HuH-7.5 (cell line): ENCODE measurements around the gene IP6K1.
"Not testable (repeated sequence)": the region's sequence is repeated elsewhere in the genome, so short reads cannot be mapped to it uniquely, and the experiment has no call there.

Experiments
- DNase-seq: peaks from one replicate; pipeline ENCODE4 v3.0.0; 2011; ENCODE audit warnings: low spot score

Gene IP6K1

DNA sequence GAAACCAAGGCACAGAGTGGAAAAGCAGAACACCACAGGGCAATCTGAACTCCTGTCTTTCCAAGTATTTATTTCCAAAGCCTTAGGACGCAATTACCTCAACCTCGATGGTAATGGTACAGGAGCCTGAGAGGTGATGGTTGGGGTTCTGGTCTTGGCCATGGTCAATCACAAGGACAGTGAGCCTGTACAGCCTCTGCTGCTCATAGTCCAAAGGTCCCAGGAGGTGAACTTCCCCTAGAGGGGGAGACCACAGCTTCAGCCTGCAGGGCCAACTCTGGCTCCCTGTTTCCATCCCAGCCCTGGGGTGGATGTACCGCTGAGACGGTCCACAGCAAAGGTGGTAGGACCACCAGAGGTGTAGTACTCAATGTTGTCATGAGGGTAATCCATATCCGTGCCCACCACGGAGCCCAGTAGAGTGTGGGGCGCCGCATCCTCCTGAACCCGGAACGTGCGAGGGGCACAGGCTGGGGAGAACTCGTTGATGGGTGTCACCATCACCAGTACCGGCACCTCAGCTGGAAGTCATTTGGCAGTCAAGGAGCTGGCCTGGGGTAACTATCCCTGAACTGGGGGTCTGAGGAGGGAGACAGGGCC, 7.2 kb upstream of the IP6K1 start:
- no peak for DNase-seq

DNA sequence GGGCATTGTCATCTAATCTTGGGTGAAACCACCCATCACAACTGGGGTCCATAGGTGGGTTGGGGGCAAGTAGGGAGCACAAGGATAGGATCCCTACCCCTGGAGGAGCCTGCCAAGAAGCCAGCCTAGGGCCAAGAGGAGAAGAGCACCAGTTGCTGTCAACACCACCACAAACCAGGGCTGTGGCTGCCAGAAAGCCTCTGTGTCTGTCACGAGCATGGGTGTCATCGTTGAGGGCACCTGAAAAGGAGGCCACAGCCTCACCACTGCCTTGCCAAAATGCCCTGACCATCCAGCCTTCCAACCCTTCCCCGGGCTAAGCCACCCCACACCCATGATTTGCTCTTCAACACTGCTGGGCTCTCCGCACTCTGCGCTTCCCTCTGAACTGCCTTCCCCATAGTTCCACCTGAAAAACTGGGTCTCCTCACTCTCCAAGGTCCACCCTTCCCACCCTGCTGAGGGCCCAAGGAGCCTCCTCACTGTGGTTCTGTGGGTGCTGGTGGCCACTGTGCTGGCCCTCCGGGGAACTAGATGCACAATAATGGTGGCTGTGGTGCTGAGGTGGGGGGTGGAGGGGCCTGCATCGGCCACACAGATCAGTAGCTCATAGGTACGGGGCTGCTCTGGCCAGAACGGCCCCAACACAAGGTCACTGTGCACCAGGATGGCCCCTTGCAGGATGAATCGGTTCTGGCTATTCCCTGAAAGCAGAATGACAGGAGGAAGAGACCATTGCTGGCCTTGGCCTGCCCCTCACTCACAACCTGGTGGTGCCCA, 6.2 kb upstream of the IP6K1 start:
- DNase-seq = no peak

DNA sequence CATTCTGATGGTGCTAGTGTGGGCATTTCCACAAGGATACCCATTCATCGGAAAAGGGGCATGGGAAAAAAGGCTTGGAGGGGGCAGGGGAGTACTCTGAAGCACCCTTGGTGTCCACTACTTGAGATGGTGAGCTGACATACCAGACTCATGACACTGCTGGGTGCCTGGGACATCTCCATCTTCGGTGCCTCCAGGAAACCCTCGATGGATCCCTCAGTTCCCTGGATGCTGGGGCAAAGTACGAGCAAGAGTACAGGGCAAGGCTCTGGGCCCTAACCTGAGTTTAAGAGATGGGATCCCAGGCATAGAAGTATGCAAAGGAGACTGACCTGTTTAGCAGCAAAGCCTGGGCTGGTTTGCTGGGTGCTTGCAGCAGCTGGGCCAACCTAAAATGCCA, 5.2 kb upstream of the IP6K1 start:
- DNase-seq = no peak

DNA sequence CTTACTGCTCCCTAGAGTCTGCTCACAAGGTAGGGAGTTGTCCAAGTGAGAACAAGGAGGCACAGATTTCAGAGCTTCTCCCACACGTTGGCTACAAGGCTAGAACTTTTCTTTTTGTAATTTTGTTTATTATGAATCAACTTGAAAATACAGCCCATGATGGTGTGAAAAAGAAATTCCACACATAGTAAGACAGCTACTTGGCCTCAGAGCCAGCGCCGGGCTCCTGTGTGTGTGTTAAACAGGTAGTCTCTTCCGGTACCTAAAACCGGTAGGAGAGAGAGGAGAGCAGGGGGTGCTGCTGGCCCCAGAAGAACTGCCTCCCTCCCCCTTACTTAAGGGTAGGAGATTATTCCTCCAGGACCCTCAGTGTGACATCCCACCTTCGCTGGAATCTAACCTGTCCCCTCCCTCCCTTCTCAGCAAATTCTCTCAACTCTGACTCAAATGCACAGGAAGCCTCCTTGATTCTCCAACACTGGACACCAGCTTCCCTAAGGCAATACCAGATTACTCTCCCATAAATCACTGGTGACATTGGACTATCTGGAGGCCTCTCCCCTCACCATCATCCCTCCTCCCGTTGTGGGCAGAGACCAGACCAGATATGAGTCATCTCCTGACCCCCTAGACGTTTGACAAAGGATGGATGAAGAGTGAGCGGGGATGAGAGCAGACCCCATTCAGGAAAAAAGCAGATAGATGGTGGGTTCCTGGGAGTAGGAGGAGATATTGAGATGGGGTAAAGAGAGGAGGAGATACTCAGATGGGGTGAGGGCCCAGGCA, 4.5 kb upstream of the IP6K1 start:
- DNase-seq = no peak

DNA sequence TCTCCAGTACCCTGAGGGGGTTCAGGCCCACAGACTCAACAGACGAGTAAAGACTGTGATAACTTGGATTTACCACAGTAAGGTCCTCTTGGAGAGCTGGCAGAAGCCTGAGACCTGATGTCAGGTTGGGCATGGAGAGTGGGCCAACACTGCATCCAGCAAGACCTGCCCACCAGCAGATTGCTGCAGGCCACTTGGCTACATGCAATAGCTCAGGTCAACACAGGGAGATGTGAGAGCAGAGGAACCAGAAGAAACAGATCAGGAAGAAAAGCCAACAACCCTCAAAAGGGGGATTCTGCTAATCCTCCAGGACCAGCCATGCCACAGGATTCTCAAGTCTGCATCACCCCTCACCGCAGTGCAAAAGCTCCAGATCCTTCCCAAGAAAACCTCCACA, 1.7 kb upstream of the IP6K1 start:
- no peak for DNase-seq

DNA sequence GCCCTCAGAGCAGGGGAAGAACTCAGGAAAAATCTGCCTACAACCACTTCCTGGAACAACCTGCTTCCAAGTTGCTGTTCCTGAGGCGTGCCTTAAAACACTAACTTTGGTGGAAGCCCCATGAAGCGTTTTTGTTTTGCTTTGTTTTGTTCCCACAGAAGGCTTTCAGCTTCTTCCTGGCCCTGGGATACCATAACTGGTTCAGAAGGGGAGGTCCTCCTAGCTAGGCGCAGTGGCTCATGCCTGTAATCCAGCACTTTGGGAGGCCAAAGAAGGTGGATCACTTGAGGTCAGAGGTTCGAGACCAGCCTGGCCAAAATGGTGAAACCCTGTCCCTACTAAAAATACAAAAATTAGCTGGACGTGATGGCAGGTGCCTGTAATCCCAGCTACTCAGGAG, 1.2 kb upstream of the IP6K1 start:
- DNase-seq = no peak

DNA sequence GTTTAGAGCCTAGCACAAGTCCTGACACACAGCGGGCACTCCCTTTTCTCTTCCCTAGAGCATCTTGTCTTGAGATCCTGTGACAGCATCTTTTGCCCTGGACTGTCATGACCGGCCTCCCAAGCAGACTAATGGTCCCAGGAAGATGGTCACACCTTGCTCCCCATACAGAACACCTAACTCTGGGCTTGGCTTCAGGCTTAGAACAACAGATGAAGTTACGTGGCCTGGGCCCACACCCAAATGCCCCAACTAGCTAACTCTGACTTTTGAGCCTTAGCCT, 781 bp upstream of the IP6K1 start:
- DNase-seq = no peak

DNA sequence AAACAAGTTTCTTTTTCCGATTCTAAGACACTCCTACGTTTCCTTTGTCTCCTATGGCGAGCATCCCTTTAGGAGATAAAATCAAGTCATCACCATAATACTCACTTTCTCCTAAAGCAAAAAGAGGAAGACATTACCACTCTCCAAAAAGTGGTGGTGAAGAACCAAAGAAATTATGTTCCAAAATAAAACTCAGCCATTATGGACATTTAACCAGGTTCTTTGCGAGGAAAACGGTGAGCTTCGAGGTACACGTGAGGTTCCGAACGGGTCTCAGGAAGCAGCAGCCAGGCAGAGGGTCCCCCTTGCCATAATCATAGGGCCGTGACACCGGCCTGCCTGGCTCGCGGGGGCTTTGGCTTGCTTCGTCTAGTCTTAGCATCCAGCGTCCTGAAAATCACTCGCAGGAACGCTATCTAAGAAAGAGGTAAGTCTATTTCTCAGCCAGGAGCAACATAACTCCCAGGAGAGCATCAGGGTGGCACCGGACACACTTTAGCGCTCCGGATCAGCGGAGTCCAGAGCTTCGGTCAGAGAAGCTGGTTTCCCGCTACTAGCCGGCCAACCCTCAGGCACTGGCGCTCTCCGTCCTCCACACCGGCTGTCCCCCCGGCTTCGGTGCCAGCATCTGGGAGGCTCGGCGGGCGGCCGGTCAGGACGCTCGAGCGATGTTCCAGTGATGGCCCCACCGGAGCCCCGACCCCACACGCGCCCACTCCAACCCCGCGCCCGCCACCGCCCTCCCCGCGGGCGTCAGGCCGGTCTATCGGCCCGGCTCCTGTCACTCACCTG, 581 bp downstream of the IP6K1 start:
- DNase-seq = no peak

DNA sequence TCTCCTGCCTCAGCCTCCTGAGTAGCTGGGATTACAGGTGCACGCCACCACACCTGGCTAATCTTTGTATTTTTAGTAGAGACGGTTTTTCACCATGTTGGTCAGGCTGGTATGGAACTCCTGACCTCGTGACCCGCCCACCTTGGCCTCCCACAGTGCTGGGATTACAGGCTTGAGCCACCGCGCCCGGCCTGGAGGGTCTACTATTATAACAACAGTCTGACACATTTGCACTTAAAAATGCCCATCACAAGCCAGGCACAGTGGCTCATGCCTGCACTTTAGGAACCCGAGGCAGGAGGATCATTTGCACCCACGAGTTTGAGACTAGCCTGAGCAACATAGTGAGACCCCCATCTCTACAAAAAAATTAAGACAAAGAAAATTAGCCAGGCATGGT, 4.1 kb downstream of the IP6K1 start:
- DNase-seq = not testable (repeated sequence)

DNA sequence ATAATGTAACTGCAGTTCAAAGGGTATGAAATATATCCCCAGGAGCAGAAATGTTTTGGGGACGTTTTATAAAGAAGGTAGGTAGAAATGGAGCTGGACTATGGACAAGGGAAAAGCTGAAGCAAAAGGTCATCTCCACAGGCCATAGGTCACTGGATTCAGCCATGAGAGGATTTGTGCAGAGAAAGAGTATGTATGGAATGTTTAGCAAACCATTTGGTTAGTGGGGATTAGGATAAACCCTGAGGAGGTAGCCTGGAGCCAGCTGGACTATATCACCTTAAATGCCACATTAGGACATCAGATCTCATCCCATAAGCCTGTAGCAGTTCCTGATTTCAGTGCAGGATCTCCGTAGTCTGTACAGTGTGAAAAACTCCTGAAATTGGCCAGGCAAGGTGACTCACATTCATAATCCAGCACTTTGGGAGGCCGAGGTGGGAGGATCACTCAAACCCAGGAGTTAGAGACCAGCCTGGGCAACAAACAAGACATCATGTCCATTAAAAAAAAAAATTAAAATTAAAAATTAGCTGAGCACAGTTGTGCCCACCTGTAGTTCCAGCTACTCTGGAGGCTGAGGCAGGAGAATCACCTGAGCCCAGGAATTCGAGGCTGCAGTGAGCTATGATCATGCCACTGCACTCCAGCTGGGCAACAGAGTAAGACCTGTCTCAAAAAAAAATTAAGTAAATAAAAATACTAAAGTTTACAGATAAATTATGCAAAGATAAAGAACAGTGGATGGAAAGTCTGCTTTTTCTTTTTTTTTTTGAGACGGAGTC, 4.7 kb downstream of the IP6K1 start:
- no peak for DNase-seq

DNA sequence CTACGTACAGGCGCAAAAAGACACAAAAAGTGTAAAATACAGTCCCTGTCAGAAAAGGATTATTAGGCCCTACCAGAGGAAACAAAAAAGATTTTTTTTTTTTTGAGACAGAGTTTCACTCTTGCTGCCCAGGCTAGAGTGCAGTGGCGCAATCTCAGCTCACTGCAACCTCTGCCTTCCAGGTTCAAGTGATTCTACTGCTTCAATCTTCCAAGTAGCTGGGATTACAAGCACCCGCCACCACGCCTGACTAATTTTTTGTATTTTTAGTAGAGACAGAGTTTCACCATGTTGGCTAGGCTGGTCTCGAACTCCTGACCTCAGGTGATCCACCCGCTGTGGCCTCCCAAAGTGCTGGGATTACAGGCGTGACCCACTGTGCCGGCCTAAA, 5.4 kb downstream of the IP6K1 start:
- DNase-seq = not testable (repeated sequence)

DNA sequence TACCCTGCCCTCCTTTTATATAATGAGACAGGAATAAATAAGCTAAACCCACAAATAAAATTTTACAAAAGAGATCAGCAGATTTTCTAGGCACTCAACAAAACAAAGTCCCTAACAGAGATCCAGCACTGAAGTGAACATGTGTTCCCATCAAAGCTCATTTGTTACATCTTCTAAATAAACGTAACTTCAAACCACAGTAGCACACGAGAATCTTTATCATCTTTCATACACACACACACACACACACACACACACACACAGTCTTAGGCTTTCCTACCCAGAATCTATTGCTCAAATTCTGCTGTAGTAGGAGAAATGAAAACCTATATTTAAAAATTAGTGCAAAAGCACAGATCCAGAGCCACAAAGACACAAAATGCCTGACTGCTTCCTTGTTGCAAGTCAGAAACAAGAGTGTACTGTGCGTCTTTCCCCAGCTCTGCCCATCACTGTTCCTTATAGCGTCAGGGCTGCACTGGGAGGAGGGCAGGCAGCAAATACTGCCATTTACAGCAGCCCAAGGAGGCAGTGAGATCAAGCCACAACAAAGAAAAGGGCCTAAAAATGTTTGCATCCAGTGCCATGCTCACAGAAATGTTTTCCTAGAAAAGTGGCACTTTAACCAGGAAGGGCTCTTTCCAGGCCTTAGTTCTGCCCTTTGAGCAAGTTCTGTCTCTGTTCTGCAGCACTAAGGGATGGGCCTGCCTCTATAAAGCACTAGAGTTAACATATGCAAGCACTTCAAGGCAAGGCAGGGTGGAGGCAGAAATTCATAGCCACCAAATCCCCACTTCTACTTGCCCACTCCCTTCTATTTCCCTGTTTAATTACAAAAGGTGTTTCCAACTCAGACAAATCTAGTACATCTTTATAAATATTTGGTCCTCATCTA, 6.0 kb downstream of the IP6K1 start:
- no peak for DNase-seq

DNA sequence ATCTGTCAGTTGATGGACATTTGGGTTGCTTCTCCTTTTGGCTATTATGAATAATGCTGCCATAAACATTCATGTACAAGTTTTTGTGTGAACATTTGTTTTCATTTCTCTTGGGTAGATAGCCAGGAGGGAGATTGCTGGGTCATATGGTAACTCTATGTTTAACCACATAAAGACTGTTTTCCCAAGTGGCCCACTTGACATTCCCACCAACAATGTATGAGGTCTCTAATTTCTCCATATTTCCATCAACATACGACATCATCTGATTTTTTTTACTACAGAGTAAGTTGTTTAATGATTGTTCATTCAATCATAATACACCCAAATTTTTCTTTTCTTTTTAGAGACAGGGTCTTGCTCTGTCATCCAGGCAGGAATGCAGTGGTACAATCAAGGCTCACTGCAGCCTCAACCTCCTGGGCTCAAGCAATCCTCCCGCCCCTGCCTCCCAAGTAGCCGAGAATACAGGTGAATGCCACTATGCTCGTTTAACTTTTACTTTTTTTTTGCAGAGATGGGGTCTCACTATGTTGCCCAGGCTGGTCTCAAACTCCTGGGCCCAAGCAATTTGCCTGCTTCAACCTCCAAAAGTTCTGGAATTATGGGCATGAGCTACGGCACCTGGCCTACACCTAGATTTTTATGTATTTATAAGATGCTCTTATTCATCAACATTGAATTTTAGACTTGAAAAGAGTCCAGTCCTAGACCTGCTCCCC, 6.8 kb downstream of the IP6K1 start:
- DNase-seq = no peak

DNA sequence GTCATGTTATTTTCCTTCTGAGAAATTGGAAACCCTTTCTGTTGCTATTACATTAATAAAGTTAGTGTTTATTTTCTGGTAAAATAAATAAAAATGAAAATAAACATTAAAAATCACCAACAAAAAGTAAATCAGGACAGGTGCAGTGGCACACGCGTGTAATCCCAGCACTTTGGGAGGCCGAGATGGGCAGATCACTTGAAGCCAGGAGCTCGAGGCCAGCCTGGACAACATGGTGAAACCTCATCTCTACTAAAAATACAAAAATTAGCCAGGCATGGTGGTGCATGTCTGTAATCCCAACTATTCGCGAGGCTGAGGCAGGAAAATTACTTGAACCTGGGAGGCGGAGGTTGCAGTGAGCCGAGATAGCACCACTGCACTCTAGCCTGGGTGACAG, 10.2 kb downstream of the IP6K1 start:
- DNase-seq = not testable (repeated sequence)

DNA sequence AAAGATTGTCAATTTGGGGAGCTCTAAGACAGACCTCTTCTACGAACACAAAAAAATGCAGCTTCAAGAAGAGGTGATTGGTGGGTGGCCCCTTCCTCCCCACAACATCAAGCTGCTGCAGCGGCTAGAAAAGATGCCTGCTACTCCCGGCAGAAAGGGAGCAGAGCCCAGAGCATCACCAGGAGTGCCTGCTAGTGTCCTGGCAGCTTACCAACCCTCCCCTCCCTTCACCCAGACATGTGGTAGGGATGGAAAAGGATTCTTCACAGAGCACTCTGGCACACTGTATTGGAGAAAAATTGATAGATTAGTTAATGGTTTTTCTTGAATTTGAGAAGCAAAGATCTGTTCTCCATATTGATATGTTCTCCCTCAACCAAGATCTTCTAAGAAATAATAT, 10.8 kb downstream of the IP6K1 start:
- DNase-seq = no peak

DNA sequence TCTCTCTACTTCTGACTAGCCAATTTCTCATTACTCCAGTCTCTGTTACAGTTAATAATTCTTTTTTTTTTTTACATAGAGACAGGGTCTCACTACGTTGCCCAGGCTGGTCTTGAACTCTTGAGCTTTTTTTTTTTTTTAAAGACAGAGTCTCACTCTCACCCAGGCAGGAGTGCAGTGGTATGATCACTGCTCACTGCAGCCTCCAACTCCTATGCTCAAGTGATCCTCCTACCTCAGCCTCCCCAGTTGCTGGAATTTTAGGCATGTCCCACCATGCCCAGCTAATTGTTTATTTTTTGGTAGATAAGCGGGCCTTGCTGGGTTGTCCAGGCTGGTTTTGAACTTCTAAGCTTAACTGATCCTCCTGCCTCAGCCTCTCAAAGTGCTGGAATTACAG, 13.6 kb downstream of the IP6K1 start:
- DNase-seq = no peak

DNA sequence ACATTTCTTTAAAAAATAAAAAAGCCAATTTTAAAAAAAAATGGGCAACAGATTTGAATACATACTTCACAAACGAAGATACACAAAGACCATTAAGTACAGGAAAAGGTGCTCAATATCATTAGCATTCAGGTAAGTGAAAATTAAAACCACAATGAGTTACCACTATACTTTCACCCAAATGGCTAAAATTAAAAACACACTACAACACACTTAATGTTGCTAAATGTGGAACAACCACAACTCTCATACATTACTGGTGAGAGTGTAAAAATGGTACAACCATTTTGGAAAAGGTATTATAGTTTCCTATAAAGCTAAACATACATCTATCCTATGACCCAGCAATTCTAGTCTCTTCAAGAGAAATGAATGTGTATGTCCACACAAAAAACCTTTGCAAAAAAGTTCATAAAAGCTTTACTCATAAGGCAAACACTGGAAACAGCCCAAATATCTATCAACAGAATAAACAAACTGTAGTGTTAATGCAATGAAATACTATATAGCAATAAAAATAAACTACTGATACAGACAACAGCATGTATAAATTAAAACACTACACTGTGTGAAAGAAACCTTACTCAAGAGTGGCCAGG, 14.9 kb downstream of the IP6K1 start:
- DNase-seq = no peak

DNA sequence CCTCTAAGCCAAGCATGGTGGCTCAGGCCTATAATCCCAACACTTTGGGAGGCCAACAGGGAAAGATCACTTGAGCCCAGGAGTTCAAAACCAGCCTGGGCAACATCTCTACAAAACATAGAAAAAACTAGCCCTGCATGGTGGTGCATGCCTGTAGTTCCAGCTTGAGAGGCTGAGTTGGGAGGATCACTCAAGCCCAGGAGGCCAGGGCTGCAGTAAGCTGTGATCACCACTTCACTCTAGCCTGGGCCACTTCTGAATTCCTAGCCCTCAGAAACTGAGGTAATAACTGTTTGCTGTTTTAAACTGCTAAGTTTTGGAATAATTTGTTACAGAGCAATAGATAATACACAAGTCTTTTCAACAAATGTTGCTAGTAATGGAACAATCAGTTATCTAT, 16.4 kb downstream of the IP6K1 start:
- no peak for DNase-seq

DNA sequence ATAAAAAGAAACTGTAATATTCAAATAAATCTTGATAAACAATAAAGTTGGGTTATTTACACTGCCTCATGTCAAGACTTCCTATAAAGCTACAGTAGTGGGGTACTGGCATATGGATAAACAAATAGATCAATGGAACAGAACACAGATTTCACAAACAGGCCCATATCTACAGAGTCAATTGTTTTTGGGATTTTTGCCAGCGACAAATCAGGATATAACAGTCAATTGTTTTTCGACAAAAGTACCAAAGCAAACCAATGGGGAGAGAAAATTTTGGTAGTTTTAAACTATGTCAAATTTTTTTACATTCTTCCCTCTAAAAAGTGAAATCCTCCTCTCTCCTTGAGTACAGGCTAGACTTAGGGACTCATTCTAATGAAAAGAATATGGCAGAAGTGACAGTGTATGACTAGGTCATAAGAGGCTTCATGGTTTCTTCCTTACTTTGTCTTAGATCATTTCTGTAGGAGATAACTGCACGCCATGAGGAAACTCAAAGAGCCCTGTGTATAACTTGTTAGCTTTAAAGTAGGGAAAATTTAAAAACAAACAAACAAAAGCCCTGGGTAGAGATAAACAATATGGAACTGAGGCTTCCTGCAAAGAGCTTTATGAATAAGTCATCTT, 16.9 kb downstream of the IP6K1 start:
- DNase-seq = no peak
